K562 (cell line): ENCODE data around the gene CERS6. TPM values are rescaled to one million over a fixed set of nuclear protein-coding genes. Genes with fewer than 3 reads are reported as not detected.

Experiments
- CHD2 ChIP-seq: IDR thresholded peaks from 2 replicates; pipeline ENCODE4 v1.6.1; 2011; ENCODE audit warnings: low read depth, low read length
- CTBP1 ChIP-seq: fragments of 450-650 bp; IDR thresholded peaks from 2 replicates; pipeline ENCODE4 v1.6.1; 2016; ENCODE audit warnings: borderline replicate concordance
- ELF2 ChIP-seq: fragments of 250-450 bp; sonication (Bioruptor Pico); IDR thresholded peaks from 2 replicates; pipeline ENCODE4 v1.5.0; 2021; ENCODE audit warnings: mild to moderate bottlenecking
- L3MBTL2 ChIP-seq: fragments of 450-650 bp; IDR thresholded peaks from 2 replicates; pipeline ENCODE4 v1.6.1; 2016; ENCODE audit warnings: mild to moderate bottlenecking, moderate library complexity
- LCOR ChIP-seq: sonication (generic); formaldehyde crosslinking; IDR thresholded peaks from 2 replicates; pipeline ENCODE4 v1.8.0; 2022; ENCODE audit warnings: mild to moderate bottlenecking, missing genetic modification reagents
- MCM2 ChIP-seq: fragments of 450-650 bp; IDR thresholded peaks from 2 replicates; pipeline ENCODE4 v1.6.1; 2017; ENCODE audit warnings: low read depth, mild to moderate bottlenecking
- MIER1 ChIP-seq: fragments of 450-650 bp; IDR thresholded peaks from 2 replicates; pipeline ENCODE4 v1.6.1; 2016; ENCODE audit warnings: antibody characterized with exemption, mild to moderate bottlenecking, low read depth
- PCBP2 ChIP-seq: fragments of 200-400 bp; formaldehyde crosslinking; IDR thresholded peaks from 2 replicates; pipeline ENCODE4 v1.6.1; 2018; ENCODE audit warnings: low read length, low read depth, mild to moderate bottlenecking, moderate library complexity; ENCODE audit not compliant: poor library complexity, severe bottlenecking
- RB1 ChIP-seq: fragments of 450-650 bp; IDR thresholded peaks from 2 replicates; pipeline ENCODE4 v1.6.1; 2017; ENCODE audit warnings: low read depth, mild to moderate bottlenecking
- RERE ChIP-seq: sonication (generic); formaldehyde crosslinking; IDR thresholded peaks from 2 replicates; pipeline ENCODE4 v1.8.0; 2023; ENCODE audit warnings: missing genetic modification reagents, mild to moderate bottlenecking, borderline replicate concordance
- RUNX1 ChIP-seq: sonication (generic); IDR thresholded peaks from 2 replicates; pipeline ENCODE4 v1.6.1; 2016; ENCODE audit warnings: antibody characterized with exemption, low read depth
- SREBF2 ChIP-seq: sonication (generic); formaldehyde crosslinking; IDR thresholded peaks from 2 replicates; pipeline ENCODE4 v1.4.0; 2020; ENCODE audit warnings: mild to moderate bottlenecking, missing genetic modification reagents
- STAT5B ChIP-seq: fragments of 250-450 bp; sonication (Bioruptor Pico); IDR thresholded peaks from 2 replicates; pipeline ENCODE4 v1.8.0; 2021; ENCODE audit warnings: mild to moderate bottlenecking, inconsistent platforms
- YY1 ChIP-seq, 3 experiments: IDR thresholded peaks; 2 replicates each; pipeline ENCODE4 v1.6.1; 2011; ENCODE audit warnings: low read length in 2 of 3, mild to moderate bottlenecking in 2 of 3, moderate library complexity in 2 of 3, borderline replicate concordance in 1 of 3, control low read depth in 1 of 3, low read depth in 1 of 3; ENCODE audit not compliant: insufficient read depth in 3 of 3, insufficient replicate concordance in 2 of 3, control insufficient read depth in 1 of 3, insufficient read length in 1 of 3; ENCODE audit errors: extremely low read depth in 1 of 3
- ZBTB17 ChIP-seq: fragments of 450-650 bp; formaldehyde crosslinking; IDR thresholded peaks from 2 replicates; pipeline ENCODE4 v1.4.0; 2020; ENCODE audit warnings: mild to moderate bottlenecking
- ZNF324 ChIP-seq: fragments of 250-450 bp; sonication (Bioruptor Pico); IDR thresholded peaks from 2 replicates; pipeline ENCODE4 v1.4.0; 2020; ENCODE audit warnings: mild to moderate bottlenecking
- ZNF586 ChIP-seq: fragments of 450-650 bp; formaldehyde crosslinking; conservative IDR thresholded peaks from 2 replicates; pipeline ENCODE4 v1.4.0; 2020; ENCODE audit warnings: mild to moderate bottlenecking, moderate library complexity
- polyA plus RNA-seq, 8 experiments: library from polyadenylated mRNA; depleted of rRNA in 4 of 8; stranded (reverse) in 5 of 8; unstranded in 3 of 8; fragments of >200 nt; fragmentation: Nextera tagmentation in 2 of 8; fragmentation: Illumina TruSeq in 1 of 8; extraction: Ambion mirVana in 2 of 8; extraction: Trizol in 1 of 8; gene quantifications; 2 replicates each; pipeline versions ENCODE4 v1.2.1 to v1.2.3, GENCODE V29; 2011 to 2014; ENCODE audit warnings: inconsistent platforms in 1 of 8, missing spikeins in 1 of 8
- total RNA-seq, 7 experiments: library from RNA; depleted of rRNA in 6 of 7; stranded (reverse); fragments of >200 nt in 6 of 7; fragmentation: Illumina TruSeq in 2 of 7; extraction: Trizol in 2 of 7; gene quantifications; 2 replicates each; pipeline versions ENCODE4 v1.2.1 to v1.2.3, GENCODE V29; 2011 to 2021; ENCODE audit warnings: low replicate concordance in 1 of 7
- TF ChIP-seq, protein P1 (sequence below): sonication (generic); formaldehyde crosslinking; IDR thresholded peaks from 2 replicates; pipeline ENCODE4 v1.8.1; 2023; ENCODE audit warnings: mild to moderate bottlenecking, missing genetic modification reagents
- TF ChIP-seq, protein P2 (sequence below): fragments of 250-450 bp; sonication (Bioruptor Pico); IDR thresholded peaks from 2 replicates; pipeline ENCODE4 v1.5.0; 2022; ENCODE audit warnings: mild to moderate bottlenecking

CERS6 gene
- total and polyA plus RNA-seq, 9 of the 15 experiments (the other 6 are each of a cell fraction or from before 2014, with no cell fraction given), result 1.6 to 13.6 (median 11.4) TPM

DNA sequence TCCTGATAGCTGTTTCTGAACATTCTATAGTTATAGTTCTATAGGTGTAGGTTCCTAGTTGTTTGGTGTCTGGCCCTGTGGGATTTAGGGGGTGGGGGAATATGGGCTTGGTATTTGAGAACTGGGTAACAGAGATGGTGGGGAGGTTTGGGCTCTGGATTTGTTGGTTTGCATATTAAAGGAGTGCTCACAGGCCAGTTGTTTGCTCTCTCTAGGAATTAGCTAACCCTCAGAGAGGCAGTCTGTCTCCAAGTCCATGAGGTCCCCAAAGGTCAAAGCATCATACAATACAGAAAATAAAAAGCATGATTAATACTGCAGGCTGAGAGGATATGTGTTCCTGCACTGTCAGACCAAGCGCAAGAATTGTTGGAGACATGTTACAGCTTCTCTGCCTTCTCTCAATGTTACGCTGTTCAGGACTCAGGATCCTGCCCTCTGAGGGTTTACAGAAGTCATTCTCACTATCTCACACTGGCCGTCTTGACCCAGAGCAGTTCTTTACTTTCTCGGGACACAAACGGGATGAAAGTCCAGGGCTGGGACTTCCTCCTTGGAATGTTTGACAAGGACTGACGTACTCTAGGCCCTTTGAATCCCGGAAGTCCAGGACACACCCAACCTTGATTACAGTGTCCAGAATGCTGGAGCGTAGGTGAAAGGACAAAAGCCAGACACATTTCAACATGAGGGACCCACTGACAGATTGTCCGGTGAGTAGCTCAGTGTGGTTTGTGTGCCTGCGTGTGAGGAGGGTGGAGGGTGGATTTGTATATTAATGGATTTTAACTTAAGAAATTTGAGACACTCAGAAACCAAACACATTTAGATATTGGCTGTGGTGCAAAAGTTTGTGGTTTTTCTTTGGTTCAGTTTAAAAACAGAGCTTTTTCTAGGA is 346.1 kb downstream of the CERS6 start, which contains the start of gene NOSTRIN (continued):
- TF ChIP-seq STAT5B (CRISPR knock-in tag) (no peak), CHD2 (no peak), RUNX1 (no peak), ZNF586 (CRISPR knock-in tag) (no peak), MIER1 (no peak), YY1 (IDR thresholded peaks at IDR 0.05; ENCODE audit: borderline replicate concordance in 1 of 3, control insufficient read depth in 1 of 3, extremely low read depth in 1 of 3, insufficient read depth in 3 of 3, insufficient read length in 1 of 3, insufficient replicate concordance in 2 of 3, low read depth in 1 of 3, low read length in 2 of 3) (peak in 1 of 3 experiments; percentile 68), L3MBTL2 (peak; percentile 24; the same call in 1 of the 2 replicates), RB1 (no peak), SREBF2 (no peak), ZNF324 (CRISPR knock-in tag) (0 out of 2 replicates have a peak, but pooled peaks have one; percentile 22), RERE (no peak), ELF2 (0 out of 2 replicates have a peak, but pooled peaks have one; percentile 62), ZBTB17 (CRISPR knock-in tag) (peak; percentile 72), MCM2 (no peak), PCBP2 (no peak), LCOR (CRISPR knock-in tag) (peak; percentile 7; the same call in 1 of the 2 replicates), CTBP1 (peak; percentile 76; the same call in 1 of the 2 replicates)
- TF ChIP-seq, protein P1, sequence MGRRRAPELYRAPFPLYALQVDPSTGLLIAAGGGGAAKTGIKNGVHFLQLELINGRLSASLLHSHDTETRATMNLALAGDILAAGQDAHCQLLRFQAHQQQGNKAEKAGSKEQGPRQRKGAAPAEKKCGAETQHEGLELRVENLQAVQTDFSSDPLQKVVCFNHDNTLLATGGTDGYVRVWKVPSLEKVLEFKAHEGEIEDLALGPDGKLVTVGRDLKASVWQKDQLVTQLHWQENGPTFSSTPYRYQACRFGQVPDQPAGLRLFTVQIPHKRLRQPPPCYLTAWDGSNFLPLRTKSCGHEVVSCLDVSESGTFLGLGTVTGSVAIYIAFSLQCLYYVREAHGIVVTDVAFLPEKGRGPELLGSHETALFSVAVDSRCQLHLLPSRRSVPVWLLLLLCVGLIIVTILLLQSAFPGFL, result no peak
- TF ChIP-seq, protein P2, sequence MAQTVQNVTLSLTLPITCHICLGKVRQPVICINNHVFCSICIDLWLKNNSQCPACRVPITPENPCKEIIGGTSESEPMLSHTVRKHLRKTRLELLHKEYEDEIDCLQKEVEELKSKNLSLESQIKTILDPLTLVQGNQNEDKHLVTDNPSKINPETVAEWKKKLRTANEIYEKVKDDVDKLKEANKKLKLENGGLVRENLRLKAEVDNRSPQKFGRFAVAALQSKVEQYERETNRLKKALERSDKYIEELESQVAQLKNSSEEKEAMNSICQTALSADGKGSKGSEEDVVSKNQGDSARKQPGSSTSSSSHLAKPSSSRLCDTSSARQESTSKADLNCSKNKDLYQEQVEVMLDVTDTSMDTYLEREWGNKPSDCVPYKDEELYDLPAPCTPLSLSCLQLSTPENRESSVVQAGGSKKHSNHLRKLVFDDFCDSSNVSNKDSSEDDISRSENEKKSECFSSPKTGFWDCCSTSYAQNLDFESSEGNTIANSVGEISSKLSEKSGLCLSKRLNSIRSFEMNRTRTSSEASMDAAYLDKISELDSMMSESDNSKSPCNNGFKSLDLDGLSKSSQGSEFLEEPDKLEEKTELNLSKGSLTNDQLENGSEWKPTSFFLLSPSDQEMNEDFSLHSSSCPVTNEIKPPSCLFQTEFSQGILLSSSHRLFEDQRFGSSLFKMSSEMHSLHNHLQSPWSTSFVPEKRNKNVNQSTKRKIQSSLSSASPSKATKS (CRISPR knock-in tag), result no peak
